Neural progenitor cell (in vitro differentiated cells): ENCODE results near the gene RASAL3. TPM values are rescaled to one million over a fixed set of nuclear protein-coding genes. Genes with fewer than 3 reads are reported as not detected.

Experiments
- DNase-seq: peaks from one replicate; pipeline ENCODE4 v3.0.0-alpha.2; 2016; ENCODE audit warnings: low spot score
- H2AFZ ChIP-seq: fragments of 200-600 bp; sonication (generic); replicated peaks from 2 replicates; pipeline ENCODE4 v1.6.1; 2016; ENCODE audit warnings: antibody characterized with exemption
- H3F3A ChIP-seq: fragments of 200-600 bp; sonication (generic); 2 replicates; pipeline ENCODE4 v1.6.1; 2016; ENCODE audit warnings: antibody characterized with exemption, low read depth
- H3K27ac ChIP-seq: fragments of 200-600 bp; sonication (generic); 2 replicates; pipeline ENCODE4 v1.5.1; 2016; ENCODE audit warnings: mild to moderate bottlenecking
- H3K27me3 ChIP-seq: fragments of 200-600 bp; sonication (generic); 2 replicates; pipeline ENCODE4 v1.6.1; 2016; ENCODE audit warnings: mild to moderate bottlenecking, moderate library complexity
- H3K36me3 ChIP-seq: fragments of 200-600 bp; sonication (generic); 2 replicates; pipeline ENCODE4 v1.5.1; 2016
- H3K4me1 ChIP-seq: fragments of 200-600 bp; sonication (generic); 2 replicates; pipeline ENCODE4 v1.6.1; 2016; ENCODE audit warnings: mixed run types
- H3K4me2 ChIP-seq: fragments of 200-600 bp; sonication (generic); 2 replicates; pipeline ENCODE4 v1.6.1; 2016
- H3K4me3 ChIP-seq: fragments of 200-600 bp; sonication (generic); 2 replicates; pipeline ENCODE4 v1.5.1; 2016
- H3K79me2 ChIP-seq: fragments of 200-600 bp; sonication (generic); 2 replicates; pipeline ENCODE4 v1.6.1; 2016; ENCODE audit warnings: low read depth
- H3K9ac ChIP-seq: fragments of 200-600 bp; sonication (generic); 2 replicates; pipeline ENCODE4 v1.6.1; 2016
- H3K9me3 ChIP-seq: fragments of 200-600 bp; sonication (generic); 2 replicates; pipeline ENCODE4 v1.5.1; 2016; ENCODE audit warnings: low read depth
- H4K20me1 ChIP-seq: fragments of 200-600 bp; sonication (generic); 2 replicates; pipeline ENCODE4 v1.6.1; 2016; ENCODE audit warnings: low read depth
- H3K27ac Mint-ChIP-seq: 3 replicates; pipeline ENCODE4 v1.8.0; 2021; ENCODE audit warnings: mixed read lengths
- H3K27me3 Mint-ChIP-seq: 2 replicates; pipeline ENCODE4 v1.8.0; 2022; ENCODE audit warnings: low read depth, mild to moderate bottlenecking, inconsistent platforms, moderate library complexity, mixed read lengths; ENCODE audit not compliant: insufficient read depth
- H3K36me3 Mint-ChIP-seq: 3 replicates; pipeline ENCODE4 v1.8.0; 2021; ENCODE audit warnings: mixed read lengths
- H3K4me1 Mint-ChIP-seq: 3 replicates; pipeline ENCODE4 v1.8.0; 2021; ENCODE audit warnings: mixed read lengths
- H3K4me3 Mint-ChIP-seq: 3 replicates; pipeline ENCODE4 v1.8.0; 2021; ENCODE audit warnings: mild to moderate bottlenecking, moderate library complexity, mixed read lengths
- H3K9me3 Mint-ChIP-seq: 3 replicates; pipeline ENCODE4 v1.8.0; 2020; ENCODE audit warnings: mixed read lengths
- CTCF ChIP-seq: fragments of 200-600 bp; sonication (generic); IDR thresholded peaks from 2 replicates; pipeline ENCODE4 v1.5.1; 2017; ENCODE audit warnings: antibody characterized with exemption, mild to moderate bottlenecking
- EZH2 ChIP-seq: fragments of 200-600 bp; sonication (generic); IDR thresholded peaks from 2 replicates; pipeline ENCODE4 v1.6.1; 2017; ENCODE audit warnings: antibody characterized with exemption, mild to moderate bottlenecking, moderate library complexity
- EZH2phosphoT487 ChIP-seq: fragments of 200-600 bp; sonication (generic); IDR thresholded peaks from 2 replicates; pipeline ENCODE4 v1.6.1; 2017; ENCODE audit warnings: antibody characterized with exemption
- total RNA-seq: library from RNA; depleted of rRNA; stranded (reverse); fragments of >200 nt; gene quantifications from 2 replicates; pipeline ENCODE4 v1.2.3, GENCODE V29; 2015; ENCODE audit warnings: low replicate concordance

RASAL3 gene
- total RNA-seq, 1 donor from 2014 or later, result not detected

- H3K4me1 ChIP-seq, result peaks cover 7% of the 10 kb centered on the region
- H2AFZ ChIP-seq, result no peak overlapping the region
- no peaks in the 10 kb centered on the region for H3K79me2 ChIP-seq
- H3F3A ChIP-seq, result peaks cover 40% of the 10 kb centered on the region
- H3K4me3 ChIP-seq, result peak overlapping the region; percentile 90
- H3K27ac Mint-ChIP-seq, result no peak overlapping the region
- H3K4me2 ChIP-seq, result peak overlapping the region; percentile 100
- H3K4me3 Mint-ChIP-seq, result peak overlapping the region; percentile 85
- no peaks in the 10 kb centered on the region for H3K9me3 ChIP-seq
- H3K9me3 Mint-ChIP-seq, result no peaks in the 10 kb centered on the region
- peaks cover 19% of the 10 kb centered on the region for H3K27me3 Mint-ChIP-seq
- peaks cover 2% of the 10 kb centered on the region for H4K20me1 ChIP-seq
- peaks cover 9% of the 10 kb centered on the region for H3K27me3 ChIP-seq
- no peaks in the 10 kb centered on the region for H3K36me3 ChIP-seq
- H3K27ac ChIP-seq, result no peak overlapping the region
- TF ChIP-seq EZH2phosphoT487, result no peak
- no peak for TF ChIP-seq EZH2
- no peak for TF ChIP-seq CTCF
- H3K4me1 Mint-ChIP-seq, result peaks cover 11% of the 10 kb centered on the region
- DNase-seq, result no peak
- no peak overlapping the region for H3K9ac ChIP-seq
- H3K36me3 Mint-ChIP-seq, result peaks cover 2% of the 10 kb centered on the region
Measured at GRCh38 chr19:15448044-15448777, 16.1 kb downstream of the RASAL3 start.

GRCh38 chr19:15447057-15447456, 17.3 kb downstream of the RASAL3 start:
- no peak overlapping the region for H3K27ac ChIP-seq
- Mint-ChIP-seq H3K27ac (no peak overlapping the region), H3K9me3 (no peaks in the 10 kb centered on the region), H3K36me3 (peaks cover 2% of the 10 kb centered on the region), H3K4me3 (peak overlapping the region; percentile 48), H3K27me3 (peaks cover 19% of the 10 kb centered on the region), H3K4me1 (peaks cover 11% of the 10 kb centered on the region)
- no peaks in the 10 kb centered on the region for H3K36me3 ChIP-seq
- peaks cover 33% of the 10 kb centered on the region for H3F3A ChIP-seq
- TF ChIP-seq CTCF (no peak), EZH2 (no peak), EZH2phosphoT487 (no peak)
- DNase-seq, result no peak
- H3K4me1 ChIP-seq, result peaks cover 7% of the 10 kb centered on the region
- no peaks in the 10 kb centered on the region for H3K9me3 ChIP-seq
- no peaks in the 10 kb centered on the region for H3K79me2 ChIP-seq
- H3K9ac ChIP-seq, result no peak overlapping the region
- no peak overlapping the region for H3K4me3 ChIP-seq
- H4K20me1 ChIP-seq, result no peaks in the 10 kb centered on the region
- no peak overlapping the region for H3K4me2 ChIP-seq
- no peaks in the 10 kb centered on the region for H3K27me3 ChIP-seq
- no peak overlapping the region for H2AFZ ChIP-seq

GRCh38 chr19:15445807-15446376, 18.5 kb downstream of the RASAL3 start:
- H3K36me3 ChIP-seq, result no peaks in the 10 kb centered on the region
- no peaks in the 10 kb centered on the region for H3K9me3 Mint-ChIP-seq
- no peak for DNase-seq

More at GRCh38 chr19:15445807-15446376, 18.5 kb downstream of the RASAL3 start:
- Mint-ChIP-seq H3K27ac (no peak overlapping the region), H3K4me3 (no peak overlapping the region), H3K27me3 (peaks cover 19% of the 10 kb centered on the region), H3K4me1 (peaks cover 11% of the 10 kb centered on the region), H3K36me3 (peaks cover 2% of the 10 kb centered on the region)
- TF ChIP-seq EZH2 (no peak), EZH2phosphoT487 (no peak), CTCF (no peak)
- no peaks in the 10 kb centered on the region for H3K9me3 ChIP-seq
- H4K20me1 ChIP-seq, result no peaks in the 10 kb centered on the region
- H3K4me3 ChIP-seq, result no peak overlapping the region
- H3K4me1 ChIP-seq, result peaks cover 7% of the 10 kb centered on the region
- H3K79me2 ChIP-seq, result no peaks in the 10 kb centered on the region
- no peak overlapping the region for H2AFZ ChIP-seq
- H3F3A ChIP-seq, result peaks cover 21% of the 10 kb centered on the region
- no peak overlapping the region for H3K9ac ChIP-seq
- no peak overlapping the region for H3K27ac ChIP-seq
- H3K27me3 ChIP-seq, result no peaks in the 10 kb centered on the region
- no peak overlapping the region for H3K4me2 ChIP-seq
